ENCODE results near the gene DDX31.

GRCh38 chr9:132616725-132617124, 53.1 kb downstream of the DDX31 start:
- TF ChIP-seq POLR2A (IDR thresholded peaks at IDR 0.05) (no peak), CTCF (IDR thresholded peaks at IDR 0.05) (no peak)
